ENCODE data around the gene A1CF. TPM values are rescaled to one million over a fixed set of nuclear protein-coding genes. Genes with fewer than 3 reads are reported as not detected.
"Not testable (repeated sequence)": the region's sequence is repeated elsewhere in the genome, so short reads cannot be mapped to it uniquely, and the experiment has no call there.

Gene A1CF
- total RNA-seq, 1 donor from 2014 or later = 29.5 TPM

GRCh38 chr10:50927522-50928189 is 42.2 kb upstream of the A1CF start:
- Mint-ChIP-seq H3K36me3 (ENCODE audit: insufficient read depth) (peaks cover 3% of the 10 kb centered on the region), H3K4me3 (ENCODE audit: low read depth) (no peak overlapping the region), H3K27me3 (no peaks in the 10 kb centered on the region), H3K4me1 (ENCODE audit: low read depth) (peaks cover 6% of the 10 kb centered on the region), H3K9me3 (ENCODE audit: low read depth) (peaks cover 9% of the 10 kb centered on the region), H3K27ac (no peak overlapping the region)
- no peak for TF ChIP-seq CTCF (IDR thresholded peaks at IDR 0.05; ENCODE audit: unreplicated experiment)
- DNase-seq (ENCODE audit: low spot score, unreplicated experiment) = no peak

GRCh38 chr10:50923471-50923870 is 38.0 kb upstream of the A1CF start:
- DNase-seq (ENCODE audit: low spot score, unreplicated experiment); H3K27ac Mint-ChIP-seq; H3K4me1 Mint-ChIP-seq (ENCODE audit: low read depth); H3K36me3 Mint-ChIP-seq (ENCODE audit: insufficient read depth); H3K27me3 Mint-ChIP-seq; H3K4me3 Mint-ChIP-seq (ENCODE audit: low read depth): not testable (repeated sequence)
- peaks cover 16% of the 10 kb centered on the region for H3K9me3 Mint-ChIP-seq (ENCODE audit: low read depth)

- TF ChIP-seq CTCF (IDR thresholded peaks at IDR 0.05; ENCODE audit: unreplicated experiment) = no peak
- Mint-ChIP-seq H3K4me1 (ENCODE audit: low read depth) (no peaks in the 10 kb centered on the region), H3K27ac (no peak overlapping the region), H3K27me3 (no peaks in the 10 kb centered on the region), H3K36me3 (ENCODE audit: insufficient read depth) (peaks cover 2% of the 10 kb centered on the region), H3K4me3 (ENCODE audit: low read depth) (no peak overlapping the region), H3K9me3 (ENCODE audit: low read depth) (peaks cover 13% of the 10 kb centered on the region)
- DNase-seq (ENCODE audit: low spot score, unreplicated experiment) = no peak
These were observed 33.6 kb upstream of the A1CF start for GRCh38 chr10:50919010-50919409.

- Mint-ChIP-seq H3K36me3 (ENCODE audit: insufficient read depth) (no peaks in the 10 kb centered on the region), H3K27ac (no peak overlapping the region), H3K27me3 (no peaks in the 10 kb centered on the region), H3K9me3 (ENCODE audit: low read depth) (peaks cover 9% of the 10 kb centered on the region), H3K4me3 (ENCODE audit: low read depth) (no peak overlapping the region), H3K4me1 (ENCODE audit: low read depth) (no peaks in the 10 kb centered on the region)
- no peak for TF ChIP-seq CTCF (IDR thresholded peaks at IDR 0.05; ENCODE audit: unreplicated experiment)
- no peak for DNase-seq (ENCODE audit: low spot score, unreplicated experiment)
These were observed 33.1 kb upstream of the A1CF start for GRCh38 chr10:50918529-50918928.

GRCh38 chr10:50917486-50917885 is 32.1 kb upstream of the A1CF start:
- no peak for TF ChIP-seq CTCF (IDR thresholded peaks at IDR 0.05; ENCODE audit: unreplicated experiment)
- H3K4me1 Mint-ChIP-seq (ENCODE audit: low read depth) = no peaks in the 10 kb centered on the region
- no peaks in the 10 kb centered on the region for H3K27me3 Mint-ChIP-seq
- no peak overlapping the region for H3K4me3 Mint-ChIP-seq (ENCODE audit: low read depth)
- no peak for DNase-seq (ENCODE audit: low spot score, unreplicated experiment)
- H3K27ac Mint-ChIP-seq = no peak overlapping the region
- H3K36me3 Mint-ChIP-seq (ENCODE audit: insufficient read depth) = no peaks in the 10 kb centered on the region
- H3K9me3 Mint-ChIP-seq (ENCODE audit: low read depth) = peaks cover 6% of the 10 kb centered on the region

- Mint-ChIP-seq H3K4me1 (ENCODE audit: low read depth) (no peaks in the 10 kb centered on the region), H3K4me3 (ENCODE audit: low read depth) (no peak overlapping the region), H3K9me3 (ENCODE audit: low read depth) (peaks cover 3% of the 10 kb centered on the region), H3K27ac (no peak overlapping the region), H3K27me3 (no peaks in the 10 kb centered on the region), H3K36me3 (ENCODE audit: insufficient read depth) (no peaks in the 10 kb centered on the region)
- TF ChIP-seq CTCF (IDR thresholded peaks at IDR 0.05; ENCODE audit: unreplicated experiment) = no peak
- DNase-seq (ENCODE audit: low spot score, unreplicated experiment) = no peak
These were observed 24.0 kb upstream of the A1CF start for GRCh38 chr10:50909334-50910014.
